GM18858 (cell line): ENCODE measurements around the gene DPYSL4.

Experiments used
- ATAC-seq: cut with Tn5 transposase; IDR thresholded peaks from one replicate; pipeline ENCODE4 v1.9.1; 2021; ENCODE audit not compliant: unreplicated experiment

DPYSL4 gene

GRCh38 chr10:132239126-132240031 lies 52.6 kb downstream of the DPYSL4 start:
- ATAC-seq: no peak

GRCh38 chr10:132240156-132240555 lies 53.4 kb downstream of the DPYSL4 start:
- no peak for ATAC-seq

GRCh38 chr10:132240581-132240980 lies 53.8 kb downstream of the DPYSL4 start:
- no peak for ATAC-seq

- ATAC-seq: no peak
Observed at GRCh38 chr10:132241086-132241485, 54.3 kb downstream of the DPYSL4 start.

GRCh38 chr10:132241496-132241895 lies 54.7 kb downstream of the DPYSL4 start:
- no peak for ATAC-seq

- no peak for ATAC-seq
Observed at GRCh38 chr10:132242103-132242840, 55.5 kb downstream of the DPYSL4 start.

- no peak for ATAC-seq
Observed at GRCh38 chr10:132243141-132243540, 56.4 kb downstream of the DPYSL4 start.

- ATAC-seq: no peak
Observed at GRCh38 chr10:132243626-132244025, 56.9 kb downstream of the DPYSL4 start.

- no peak for ATAC-seq
Observed at GRCh38 chr10:132245056-132245455, 58.3 kb downstream of the DPYSL4 start.

- no peak for ATAC-seq
Observed at GRCh38 chr10:132246296-132246695, 59.5 kb downstream of the DPYSL4 start.

GRCh38 chr10:132247943-132248342 lies 61.2 kb downstream of the DPYSL4 start:
- ATAC-seq: no peak

GRCh38 chr10:132248455-132249225 lies 61.9 kb downstream of the DPYSL4 start:
- ATAC-seq: no peak

- no peak for ATAC-seq
Observed at GRCh38 chr10:132249226-132249724, 62.5 kb downstream of the DPYSL4 start.

GRCh38 chr10:132249824-132250375 lies 63.2 kb downstream of the DPYSL4 start:
- ATAC-seq: no peak

- ATAC-seq: no peak
Observed at GRCh38 chr10:132250481-132251475, 64.0 kb downstream of the DPYSL4 start.

GRCh38 chr10:132251928-132252327 lies 65.2 kb downstream of the DPYSL4 start:
- ATAC-seq: no peak

GRCh38 chr10:132252412-132252811 lies 65.7 kb downstream of the DPYSL4 start:
- ATAC-seq: no peak

GRCh38 chr10:132253092-132253687 lies 66.4 kb downstream of the DPYSL4 start:
- ATAC-seq: no peak

GRCh38 chr10:132254841-132255240 lies 68.1 kb downstream of the DPYSL4 start:
- no peak for ATAC-seq
